WTC11 (cell line): ENCODE data around the gene CD247.

Experiments used
- CTCF ChIP-seq: fragments of 200-600 bp; IDR thresholded peaks from 2 replicates; pipeline ENCODE4 v1.8.0; 2022; ENCODE audit warnings: antibody characterized with exemption
- ZNF232 ChIP-seq: sonication (generic); formaldehyde crosslinking; IDR thresholded peaks from 2 replicates; pipeline ENCODE4 v1.8.0; 2022; ENCODE audit warnings: mild to moderate bottlenecking, missing genetic modification reagents
- ZNF263 ChIP-seq: sonication (generic); formaldehyde crosslinking; IDR thresholded peaks from 2 replicates; pipeline ENCODE4 v1.8.1; 2022; ENCODE audit warnings: low read depth, mild to moderate bottlenecking, moderate library complexity, missing genetic modification reagents
- TF ChIP-seq, protein P1 (sequence below): sonication (generic); formaldehyde crosslinking; IDR thresholded peaks from 2 replicates; pipeline ENCODE4 v1.8.0; 2022; ENCODE audit warnings: mild to moderate bottlenecking, missing genetic modification reagents
- TF ChIP-seq, protein P2 (sequence below): sonication (generic); formaldehyde crosslinking; IDR thresholded peaks from 2 replicates; pipeline ENCODE4 v1.8.1; 2022; ENCODE audit warnings: mild to moderate bottlenecking, moderate library complexity, missing genetic modification reagents

- TF ChIP-seq ZNF232 (CRISPR knock-in tag) (no peak), ZNF263 (no peak), CTCF (no peak)
- TF ChIP-seq, protein P1, sequence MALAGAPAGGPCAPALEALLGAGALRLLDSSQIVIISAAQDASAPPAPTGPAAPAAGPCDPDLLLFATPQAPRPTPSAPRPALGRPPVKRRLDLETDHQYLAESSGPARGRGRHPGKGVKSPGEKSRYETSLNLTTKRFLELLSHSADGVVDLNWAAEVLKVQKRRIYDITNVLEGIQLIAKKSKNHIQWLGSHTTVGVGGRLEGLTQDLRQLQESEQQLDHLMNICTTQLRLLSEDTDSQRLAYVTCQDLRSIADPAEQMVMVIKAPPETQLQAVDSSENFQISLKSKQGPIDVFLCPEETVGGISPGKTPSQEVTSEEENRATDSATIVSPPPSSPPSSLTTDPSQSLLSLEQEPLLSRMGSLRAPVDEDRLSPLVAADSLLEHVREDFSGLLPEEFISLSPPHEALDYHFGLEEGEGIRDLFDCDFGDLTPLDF: no peak
- TF ChIP-seq, protein P2, sequence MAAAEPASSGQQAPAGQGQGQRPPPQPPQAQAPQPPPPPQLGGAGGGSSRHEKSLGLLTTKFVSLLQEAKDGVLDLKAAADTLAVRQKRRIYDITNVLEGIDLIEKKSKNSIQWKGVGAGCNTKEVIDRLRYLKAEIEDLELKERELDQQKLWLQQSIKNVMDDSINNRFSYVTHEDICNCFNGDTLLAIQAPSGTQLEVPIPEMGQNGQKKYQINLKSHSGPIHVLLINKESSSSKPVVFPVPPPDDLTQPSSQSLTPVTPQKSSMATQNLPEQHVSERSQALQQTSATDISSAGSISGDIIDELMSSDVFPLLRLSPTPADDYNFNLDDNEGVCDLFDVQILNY (CRISPR knock-in tag): no peak
These were observed 18.0 kb downstream of the CD247 start for GRCh38 chr1:167500283-167500860.
